ENCODE measurements around the gene LGALS3BP.
"Not testable (repeated sequence)": the region's sequence is repeated elsewhere in the genome, so short reads cannot be mapped to it uniquely, and the experiment has no call there.

DNA sequence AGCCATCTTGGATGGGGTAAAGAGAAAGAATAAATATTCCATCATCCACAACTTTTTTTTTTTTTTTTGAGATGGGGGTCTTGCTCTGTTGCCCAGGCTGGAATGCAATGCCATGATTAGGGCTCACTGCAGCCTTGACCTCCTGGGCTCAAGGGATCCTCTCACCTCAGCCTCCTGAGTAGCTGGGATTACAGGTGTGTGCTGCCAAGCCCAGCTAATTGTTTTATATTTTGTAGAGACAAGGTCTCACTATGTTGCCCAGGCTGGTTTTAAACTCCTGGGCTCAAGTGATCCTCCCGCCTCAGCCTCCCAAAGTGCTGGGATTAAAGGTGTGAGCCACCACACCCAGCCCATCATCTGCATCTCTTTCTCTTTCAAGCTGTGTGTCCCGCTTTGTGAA lies 42.2 kb upstream of the LGALS3BP start:
- TF ChIP-seq CTCF, POLR2A, EP300 (IDR thresholded peaks at IDR 0.05): not testable (repeated sequence)

Measured in tibial nerve (tissue), 4 donors.